Cardiac muscle cell (in vitro differentiated cells and primary cell): ENCODE measurements around the gene RASGRP2. TPM values are rescaled to one million over a fixed set of nuclear protein-coding genes. Genes with fewer than 3 reads are reported as not detected.

Source experiments
- DNase-seq, 2 donors: peaks; one replicate each; pipeline versions ENCODE4 v3.0.0 to v3.0.0-alpha.2; 2010 to 2017; ENCODE audit warnings: low read depth in 1 of 2, low spot score in 1 of 2
- H3K27ac ChIP-seq: fragments of 200-600 bp; sonication (generic); 2 replicates; pipeline ENCODE4 v1.5.1; 2016
- H3K27me3 ChIP-seq: fragments of 200-600 bp; sonication (generic); 2 replicates; pipeline ENCODE4 v1.6.0; 2016; ENCODE audit warnings: control low read depth
- H3K36me3 ChIP-seq: fragments of 200-600 bp; sonication (generic); 2 replicates; pipeline ENCODE4 v1.5.1; 2016; ENCODE audit warnings: control low read depth
- H3K4me1 ChIP-seq: fragments of 200-600 bp; sonication (generic); 2 replicates; pipeline ENCODE4 v1.8.1; 2017; ENCODE audit warnings: low read depth, mild to moderate bottlenecking, mixed run types
- H3K4me3 ChIP-seq: fragments of 200-600 bp; sonication (generic); 2 replicates; pipeline ENCODE4 v1.5.1; 2016; ENCODE audit warnings: mild to moderate bottlenecking
- H3K9me3 ChIP-seq: fragments of 200-600 bp; sonication (generic); 2 replicates; pipeline ENCODE4 v1.5.1; 2017; ENCODE audit warnings: low read depth, mild to moderate bottlenecking, control low read depth
- CTCF ChIP-seq: IDR thresholded peaks from 2 replicates; pipeline ENCODE4 v1.5.1; 2012; ENCODE audit warnings: low read depth, mild to moderate bottlenecking, low read length
- polyA plus RNA-seq: library from polyadenylated mRNA; unstranded; fragments of >200 nt; fragmentation: Nextera tagmentation; extraction: Ambion mirVana; gene quantifications from 2 replicates; pipeline ENCODE4 v1.2.1, GENCODE V29; 2016
- total RNA-seq: library from RNA; depleted of rRNA; stranded (reverse); fragments of >200 nt; gene quantifications from 2 replicates; pipeline ENCODE4 v1.2.3, GENCODE V29; 2016

The RASGRP2 gene
- total and polyA plus RNA-seq, 2 experiments from 2014 or later: 60.8 to 64.0 TPM

GRCh38 chr11:64768300-64768694 is 24.4 kb upstream of the RASGRP2 start:
- Histone ChIP-seq H3K27ac (peak overlapping the region; percentile 13), H3K4me3 (no peak overlapping the region), H3K27me3 (no peaks in the 10 kb centered on the region), H3K9me3 (no peaks in the 10 kb centered on the region), H3K36me3 (peaks cover 91% of the 10 kb centered on the region), H3K4me1 (peaks cover 22% of the 10 kb centered on the region)
- TF ChIP-seq CTCF: no peak
- no peak for DNase-seq

GRCh38 chr11:64767344-64768299 is 23.7 kb upstream of the RASGRP2 start:
- Histone ChIP-seq H3K27me3 (no peaks in the 10 kb centered on the region), H3K9me3 (no peaks in the 10 kb centered on the region), H3K4me1 (peaks cover 28% of the 10 kb centered on the region), H3K27ac (peak overlapping the region; percentile 15), H3K4me3 (no peak overlapping the region), H3K36me3 (peaks cover 84% of the 10 kb centered on the region)
- peak; percentile 82 to 86 for DNase-seq
- peak; percentile 80 for TF ChIP-seq CTCF

GRCh38 chr11:64766881-64767280 is 22.9 kb upstream of the RASGRP2 start:
- TF ChIP-seq CTCF: no peak

GRCh38 chr11:64765851-64766665 is 22.1 kb upstream of the RASGRP2 start:
- no peaks in the 10 kb centered on the region for H3K9me3 ChIP-seq
- peaks cover 33% of the 10 kb centered on the region for H3K4me1 ChIP-seq
- TF ChIP-seq CTCF: no peak
- H3K27ac ChIP-seq: peak overlapping the region; percentile 90
- no peak overlapping the region for H3K4me3 ChIP-seq
- H3K36me3 ChIP-seq: peaks cover 68% of the 10 kb centered on the region
- no peaks in the 10 kb centered on the region for H3K27me3 ChIP-seq
- no peak for DNase-seq

More at GRCh38 chr11:64766881-64767280, 22.9 kb upstream of the RASGRP2 start:
- Histone ChIP-seq H3K36me3 (peaks cover 77% of the 10 kb centered on the region), H3K27ac (peak overlapping the region; percentile 15), H3K27me3 (no peaks in the 10 kb centered on the region), H3K4me3 (no peak overlapping the region), H3K4me1 (peaks cover 32% of the 10 kb centered on the region), H3K9me3 (no peaks in the 10 kb centered on the region)
- DNase-seq: no peak

- H3K9me3 ChIP-seq: no peaks in the 10 kb centered on the region
- no peak overlapping the region for H3K4me3 ChIP-seq
- H3K27me3 ChIP-seq: no peaks in the 10 kb centered on the region
- H3K4me1 ChIP-seq: peaks cover 40% of the 10 kb centered on the region
- H3K36me3 ChIP-seq: peaks cover 61% of the 10 kb centered on the region
- no peak for DNase-seq
- peak overlapping the region; percentile 90 for H3K27ac ChIP-seq
- no peak for TF ChIP-seq CTCF
These were observed 21.4 kb upstream of the RASGRP2 start for GRCh38 chr11:64765291-64765850.
